ENCODE results near the gene INPP4A.

Gene INPP4A

GRCh38 chr2:98482362-98482761 is 37.7 kb downstream of the INPP4A start:
- no peaks in the 10 kb centered on the region for H3K27me3 Mint-ChIP-seq (ENCODE audit: low read depth, poor library complexity)
- no peak overlapping the region for H3K4me3 Mint-ChIP-seq
- H3K9me3 Mint-ChIP-seq: no peaks in the 10 kb centered on the region
- H3K27ac Mint-ChIP-seq: no peak overlapping the region
- DNase-seq: no peak
- TF ChIP-seq, protein P1, sequence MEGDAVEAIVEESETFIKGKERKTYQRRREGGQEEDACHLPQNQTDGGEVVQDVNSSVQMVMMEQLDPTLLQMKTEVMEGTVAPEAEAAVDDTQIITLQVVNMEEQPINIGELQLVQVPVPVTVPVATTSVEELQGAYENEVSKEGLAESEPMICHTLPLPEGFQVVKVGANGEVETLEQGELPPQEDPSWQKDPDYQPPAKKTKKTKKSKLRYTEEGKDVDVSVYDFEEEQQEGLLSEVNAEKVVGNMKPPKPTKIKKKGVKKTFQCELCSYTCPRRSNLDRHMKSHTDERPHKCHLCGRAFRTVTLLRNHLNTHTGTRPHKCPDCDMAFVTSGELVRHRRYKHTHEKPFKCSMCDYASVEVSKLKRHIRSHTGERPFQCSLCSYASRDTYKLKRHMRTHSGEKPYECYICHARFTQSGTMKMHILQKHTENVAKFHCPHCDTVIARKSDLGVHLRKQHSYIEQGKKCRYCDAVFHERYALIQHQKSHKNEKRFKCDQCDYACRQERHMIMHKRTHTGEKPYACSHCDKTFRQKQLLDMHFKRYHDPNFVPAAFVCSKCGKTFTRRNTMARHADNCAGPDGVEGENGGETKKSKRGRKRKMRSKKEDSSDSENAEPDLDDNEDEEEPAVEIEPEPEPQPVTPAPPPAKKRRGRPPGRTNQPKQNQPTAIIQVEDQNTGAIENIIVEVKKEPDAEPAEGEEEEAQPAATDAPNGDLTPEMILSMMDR (IDR thresholded peaks at IDR 0.05): no peak
- H3K4me1 Mint-ChIP-seq: peaks cover 75% of the 10 kb centered on the region
- H3K36me3 Mint-ChIP-seq (ENCODE audit: low read depth): no peaks in the 10 kb centered on the region

- no peaks in the 10 kb centered on the region for H3K9me3 Mint-ChIP-seq
- H3K36me3 Mint-ChIP-seq (ENCODE audit: low read depth): no peaks in the 10 kb centered on the region
- peaks cover 68% of the 10 kb centered on the region for H3K4me1 Mint-ChIP-seq
- no peak overlapping the region for H3K27ac Mint-ChIP-seq
- no peak overlapping the region for H3K4me3 Mint-ChIP-seq
- TF ChIP-seq, protein P1 (IDR thresholded peaks at IDR 0.05): no peak
- H3K27me3 Mint-ChIP-seq (ENCODE audit: low read depth, poor library complexity): no peaks in the 10 kb centered on the region
- DNase-seq: no peak
These were observed 38.7 kb downstream of the INPP4A start for GRCh38 chr2:98483257-98483861.

DNA sequence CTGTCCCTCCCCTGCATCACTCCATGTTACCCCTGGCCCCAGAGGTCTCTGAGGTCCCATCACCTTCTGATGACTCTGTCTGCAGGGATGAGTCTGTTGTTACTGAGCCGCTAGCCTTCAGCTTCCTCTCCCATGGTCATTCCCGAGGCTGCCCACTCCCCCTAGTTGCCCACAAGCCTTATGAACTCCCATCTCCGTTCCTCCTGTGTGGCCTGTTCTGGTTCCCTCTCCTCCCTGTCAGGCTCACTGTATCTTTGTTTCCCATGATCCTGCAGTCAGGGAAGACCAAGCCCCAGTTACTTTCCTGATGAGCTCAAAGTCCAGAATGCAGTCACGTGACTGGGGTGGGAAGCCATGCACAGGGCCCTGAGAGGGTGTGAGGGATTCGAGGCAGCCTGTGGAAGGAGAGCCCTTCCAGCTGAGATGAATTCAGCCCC is 39.5 kb downstream of the INPP4A start:
- Mint-ChIP-seq H3K9me3 (no peaks in the 10 kb centered on the region), H3K4me3 (no peak overlapping the region), H3K27ac (no peak overlapping the region), H3K4me1 (peaks cover 67% of the 10 kb centered on the region), H3K27me3 (ENCODE audit: low read depth, poor library complexity) (no peaks in the 10 kb centered on the region), H3K36me3 (ENCODE audit: low read depth) (no peaks in the 10 kb centered on the region)
- TF ChIP-seq, protein P1 (IDR thresholded peaks at IDR 0.05): no peak
- no peak for DNase-seq

GRCh38 chr2:98484652-98485452 is 40.2 kb downstream of the INPP4A start:
- H3K36me3 Mint-ChIP-seq (ENCODE audit: low read depth): no peaks in the 10 kb centered on the region
- no peak overlapping the region for H3K27ac Mint-ChIP-seq
- no peak for DNase-seq
- H3K4me3 Mint-ChIP-seq: no peak overlapping the region
- H3K27me3 Mint-ChIP-seq (ENCODE audit: low read depth, poor library complexity): peaks cover 1% of the 10 kb centered on the region
- H3K9me3 Mint-ChIP-seq: no peaks in the 10 kb centered on the region
- peaks cover 60% of the 10 kb centered on the region for H3K4me1 Mint-ChIP-seq
- TF ChIP-seq, protein P1 (IDR thresholded peaks at IDR 0.05): no peak

DNA sequence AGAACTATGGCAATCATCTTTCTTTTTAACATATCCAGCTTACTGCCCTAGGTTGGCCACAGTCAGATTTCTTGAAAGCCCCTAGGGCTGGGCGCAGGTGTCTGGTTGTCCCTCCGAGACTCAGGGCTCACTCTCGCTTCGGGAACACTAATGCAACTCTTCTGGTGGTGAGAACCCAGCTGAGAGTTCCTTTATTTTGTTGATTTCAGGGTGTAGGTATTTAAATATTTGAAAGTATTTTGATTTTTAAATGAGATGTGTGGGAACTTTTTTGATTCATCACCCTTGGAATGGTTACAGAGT is 40.7 kb downstream of the INPP4A start:
- no peaks in the 10 kb centered on the region for H3K9me3 Mint-ChIP-seq
- peaks cover 54% of the 10 kb centered on the region for H3K4me1 Mint-ChIP-seq
- no peak for DNase-seq
- TF ChIP-seq, protein P1 (IDR thresholded peaks at IDR 0.05): no peak
- no peak overlapping the region for H3K27ac Mint-ChIP-seq
- peaks cover 2% of the 10 kb centered on the region for H3K27me3 Mint-ChIP-seq (ENCODE audit: low read depth, poor library complexity)
- H3K36me3 Mint-ChIP-seq (ENCODE audit: low read depth): no peaks in the 10 kb centered on the region
- H3K4me3 Mint-ChIP-seq: no peak overlapping the region

Data from nephron progenitor cell (in vitro differentiated cells).